K562 (cell line): ENCODE measurements around the gene ABCF2. TPM values are rescaled to one million over a fixed set of nuclear protein-coding genes. Genes with fewer than 3 reads are reported as not detected.

Experiments
- ATAC-seq: fragments of 200-7000 bp; cut with Tn5 transposase; 3 replicates; pipeline ENCODE4 v1.9.1; 2020; ENCODE audit warnings: moderate library complexity
- BruUV-seq: library from RNA; stranded (reverse); fragments of 400-500 nt; replicated peaks from 2 replicates; lab custom pipeline; 2021; lab: Mats Ljungman, UMichigan
- CTCF ChIA-PET: fragments of 300-600 bp; formaldehyde crosslinking; extraction: SDS; loops from one replicate; lab custom pipeline; 2021; ENCODE audit warnings: low intra/inter-chr PET ratio; lab: Yijun Ruan, JAX
- POLR2A ChIA-PET: fragments of 300-600, 350-650 bp; sonication (Branson Sonifier 250); formaldehyde crosslinking; extraction: SDS; loops from one replicate; lab custom pipeline; 2021; ENCODE audit warnings: antibody characterized with exemption, inconsistent platforms; lab: Yijun Ruan, JAX
- DNase-seq, 4 experiments: peaks; one replicate each; pipeline versions ENCODE4 v3.0.0 to v3.0.0-alpha.2; 2011 to 2018; ENCODE audit warnings: low spot score in 3 of 4, mixed read lengths in 3 of 4; ENCODE audit errors: extremely low read depth in 1 of 4
- FAIRE-seq: peaks from 2 replicates; lab custom pipeline; 2011; peaks lifted over from hg19 to GRCh38; lab: Jason Lieb, UNC
- H2AFZ ChIP-seq: 2 replicates; pipeline ENCODE4 v1.6.0; 2011; ENCODE audit warnings: low read depth, low read length, control low read depth, inconsistent platforms
- H3K27ac ChIP-seq: fragments of 200-600 bp; 3 replicates; pipeline ENCODE4 v1.8.0; 2011; ENCODE audit warnings: low read depth, mild to moderate bottlenecking, control low read depth, inconsistent platforms, low read length, moderate library complexity, mixed read lengths; ENCODE audit errors: extremely low read depth
- H3K27me3 ChIP-seq, 2 experiments: fragments of 300-600 bp in 1 of 2; 2 replicates in 1 of 2; 3 replicates in 1 of 2; pipeline versions ENCODE4 v1.6.0 to v1.8.0; 2011; ENCODE audit warnings: inconsistent platforms in 2 of 2, low read length in 2 of 2, mild to moderate bottlenecking in 1 of 2, mixed read lengths in 1 of 2, moderate library complexity in 1 of 2; ENCODE audit not compliant: control insufficient read depth in 2 of 2, insufficient read depth in 2 of 2
- H3K36me3 ChIP-seq: fragments of 300-600 bp; 3 replicates; pipeline ENCODE4 v1.8.0; 2011; ENCODE audit warnings: mild to moderate bottlenecking, low read length, inconsistent platforms; ENCODE audit not compliant: control insufficient read depth, insufficient read depth
- H3K4me1 ChIP-seq, 2 experiments: fragments of 200-600 bp in 1 of 2; replicated peaks in 1 of 2; 2 replicates in 1 of 2; 3 replicates in 1 of 2; pipeline versions ENCODE4 v1.5.1 to v1.8.0; 2011; ENCODE audit warnings: inconsistent platforms in 2 of 2, low read length in 2 of 2, mild to moderate bottlenecking in 1 of 2, mixed read lengths in 1 of 2, moderate library complexity in 1 of 2; ENCODE audit not compliant: control insufficient read depth in 2 of 2, insufficient read depth in 2 of 2
- H3K4me2 ChIP-seq: 2 replicates; pipeline ENCODE4 v1.6.1; 2011; ENCODE audit warnings: low read length, control low read depth, inconsistent platforms, mixed read lengths; ENCODE audit not compliant: insufficient read depth
- H3K4me3 ChIP-seq: fragments of 200-600 bp; sonication (generic), shearing (Covaris generic); 2 replicates; pipeline ENCODE4 v1.5.1; 2016; ENCODE audit warnings: control low read depth, inconsistent platforms
- H3K79me2 ChIP-seq: fragments of 200-600 bp; 3 replicates; pipeline ENCODE4 v1.8.0; 2011; ENCODE audit warnings: low read length, inconsistent platforms; ENCODE audit not compliant: control insufficient read depth, insufficient read depth
- H3K9ac ChIP-seq, 2 experiments: 2 replicates each; pipeline versions ENCODE4 v1.6.0 to v1.6.1; 2011; ENCODE audit warnings: low read depth in 2 of 2, low read length in 2 of 2, control low read depth in 1 of 2, inconsistent platforms in 1 of 2, mild to moderate bottlenecking in 1 of 2, mixed read lengths in 1 of 2; ENCODE audit not compliant: insufficient read depth in 1 of 2
- H3K9me1 ChIP-seq: one replicate; pipeline ENCODE4 v1.6.0; 2011; ENCODE audit warnings: inconsistent platforms, mild to moderate bottlenecking, low read length, moderate library complexity; ENCODE audit not compliant: control insufficient read depth, insufficient read depth
- H3K9me3 ChIP-seq: replicated peaks from 2 replicates; pipeline ENCODE4 v1.5.1; 2011; ENCODE audit warnings: low read depth, low read length, inconsistent platforms; ENCODE audit not compliant: control insufficient read depth, insufficient read depth
- H4K20me1 ChIP-seq: replicated peaks from 2 replicates; pipeline ENCODE4 v1.6.1; 2011; ENCODE audit warnings: low read length, inconsistent platforms, mixed read lengths; ENCODE audit not compliant: control insufficient read depth, insufficient read depth
- CEBPB ChIP-seq: fragments of 450-650 bp; IDR thresholded peaks from 2 replicates; pipeline ENCODE4 v1.6.1; 2016; ENCODE audit warnings: missing genetic modification characterization, missing compliant biosample characterization
- CEBPG ChIP-seq, 3 experiments: fragments of 200-800 bp in 1 of 3; sonication (Bioruptor generic) in 1 of 3; sonication (generic) in 1 of 3; formaldehyde crosslinking in 1 of 3; IDR thresholded peaks in 2 of 3; conservative IDR thresholded peaks in 1 of 3; 2 replicates each; pipeline versions ENCODE4 v1.6.1 to v1.8.0; 2016 to 2022; ENCODE audit warnings: missing compliant biosample characterization in 2 of 3, missing genetic modification characterization in 2 of 3, mild to moderate bottlenecking in 1 of 3, missing genetic modification reagents in 1 of 3
- ETV1 ChIP-seq: fragments of 450-650 bp; conservative IDR thresholded peaks from 2 replicates; pipeline ENCODE4 v1.6.1; 2016; ENCODE audit warnings: missing genetic modification characterization, control low read depth, low read depth, missing compliant biosample characterization
- NR2C1 ChIP-seq, 2 experiments: fragments of 450-650 bp; IDR thresholded peaks; 2 replicates each; pipeline ENCODE4 v1.6.1; 2017; ENCODE audit warnings: mild to moderate bottlenecking in 2 of 2, antibody characterized with exemption in 1 of 2, inconsistent platforms in 1 of 2, missing compliant biosample characterization in 1 of 2, missing genetic modification characterization in 1 of 2
- SP1 ChIP-seq: sonication (generic); formaldehyde crosslinking; IDR thresholded peaks from 2 replicates; pipeline ENCODE4 v1.8.1; 2022; ENCODE audit warnings: mild to moderate bottlenecking, missing genetic modification reagents
- ZBTB7A ChIP-seq: IDR thresholded peaks from 2 replicates; pipeline ENCODE4 v1.6.1; 2011; ENCODE audit warnings: low read depth, mild to moderate bottlenecking, low read length, moderate library complexity, borderline replicate concordance; ENCODE audit not compliant: control insufficient read depth
- ZNF239 ChIP-seq: fragments of 250-450 bp; sonication (Bioruptor Pico); IDR thresholded peaks from 2 replicates; pipeline ENCODE4 v1.4.0; 2020; ENCODE audit warnings: mild to moderate bottlenecking
- ZNF655 ChIP-seq: fragments of 250-450 bp; sonication (Bioruptor Pico); IDR thresholded peaks from 2 replicates; pipeline ENCODE4 v1.5.0; 2021
- ZNF699 ChIP-seq: fragments of 250-450 bp; sonication (Bioruptor Pico); IDR thresholded peaks from 2 replicates; pipeline ENCODE4 v1.8.0; 2021; ENCODE audit warnings: mild to moderate bottlenecking, moderate library complexity; ENCODE audit not compliant: insufficient replicate concordance
- WGBS: fragments of 100-300 bp; shearing (Covaris generic); methylation state at CpG from one replicate; pipeline ENCODE4 v1.1.6; 2016; ENCODE audit warnings: low coverage, mixed read lengths; ENCODE audit not compliant: insufficient coverage; ENCODE audit errors: missing lambda C conversion rate; 5-methylcytosine and 5-hydroxymethylcytosine counted together
- in situ Hi-C: fragments of 300-500 bp; cut with MboI; formaldehyde crosslinking; loops from 4 replicates; pipeline ENCODE4 v1.15.0; 2018; ENCODE audit warnings: inconsistent platforms, mixed read lengths
- intact Hi-C: fragments of 100-400 bp; cut with micrococcal nuclease; formaldehyde crosslinking; loops from 2 replicates; pipeline ENCODE4 v1.14.2; 2022
- polyA plus RNA-seq, 8 experiments: library from polyadenylated mRNA; depleted of rRNA in 4 of 8; stranded (reverse) in 5 of 8; unstranded in 3 of 8; fragments of >200 nt; fragmentation: Nextera tagmentation in 2 of 8; fragmentation: Illumina TruSeq in 1 of 8; extraction: Ambion mirVana in 2 of 8; extraction: Trizol in 1 of 8; gene quantifications; 2 replicates each; pipeline versions ENCODE4 v1.2.1 to v1.2.3, GENCODE V29; 2011 to 2014; ENCODE audit warnings: inconsistent platforms in 1 of 8, missing spikeins in 1 of 8
- total RNA-seq, 7 experiments: library from RNA; depleted of rRNA in 6 of 7; stranded (reverse); fragments of >200 nt in 6 of 7; fragmentation: Illumina TruSeq in 2 of 7; extraction: Trizol in 2 of 7; gene quantifications; 2 replicates each; pipeline versions ENCODE4 v1.2.1 to v1.2.3, GENCODE V29; 2011 to 2021; ENCODE audit warnings: low replicate concordance in 1 of 7
- TF ChIP-seq, protein P1 (sequence below): sonication (generic); formaldehyde crosslinking; IDR thresholded peaks from 2 replicates; pipeline ENCODE4 v1.8.1; 2022; ENCODE audit warnings: missing genetic modification reagents
- TF ChIP-seq, protein P2 (sequence below): fragments of 450-650 bp; IDR thresholded peaks from 2 replicates; pipeline ENCODE4 v1.6.1; 2016; ENCODE audit warnings: missing biosample characterization, missing genetic modification characterization
- TF ChIP-seq, protein P3 (sequence below): sonication (generic); formaldehyde crosslinking; IDR thresholded peaks from 2 replicates; pipeline ENCODE4 v1.9.0; 2022; ENCODE audit warnings: mild to moderate bottlenecking, missing genetic modification reagents
- TF ChIP-seq, protein P4 (sequence below): sonication (generic); formaldehyde crosslinking; IDR thresholded peaks from 2 replicates; pipeline ENCODE4 v1.8.1; 2022; ENCODE audit warnings: missing genetic modification reagents

ABCF2 gene
- total and polyA plus RNA-seq, 9 of the 15 experiments (the other 6 are each of a cell fraction or from before 2014, with no cell fraction given): 62.1 to 224 (median 113) TPM

DNA sequence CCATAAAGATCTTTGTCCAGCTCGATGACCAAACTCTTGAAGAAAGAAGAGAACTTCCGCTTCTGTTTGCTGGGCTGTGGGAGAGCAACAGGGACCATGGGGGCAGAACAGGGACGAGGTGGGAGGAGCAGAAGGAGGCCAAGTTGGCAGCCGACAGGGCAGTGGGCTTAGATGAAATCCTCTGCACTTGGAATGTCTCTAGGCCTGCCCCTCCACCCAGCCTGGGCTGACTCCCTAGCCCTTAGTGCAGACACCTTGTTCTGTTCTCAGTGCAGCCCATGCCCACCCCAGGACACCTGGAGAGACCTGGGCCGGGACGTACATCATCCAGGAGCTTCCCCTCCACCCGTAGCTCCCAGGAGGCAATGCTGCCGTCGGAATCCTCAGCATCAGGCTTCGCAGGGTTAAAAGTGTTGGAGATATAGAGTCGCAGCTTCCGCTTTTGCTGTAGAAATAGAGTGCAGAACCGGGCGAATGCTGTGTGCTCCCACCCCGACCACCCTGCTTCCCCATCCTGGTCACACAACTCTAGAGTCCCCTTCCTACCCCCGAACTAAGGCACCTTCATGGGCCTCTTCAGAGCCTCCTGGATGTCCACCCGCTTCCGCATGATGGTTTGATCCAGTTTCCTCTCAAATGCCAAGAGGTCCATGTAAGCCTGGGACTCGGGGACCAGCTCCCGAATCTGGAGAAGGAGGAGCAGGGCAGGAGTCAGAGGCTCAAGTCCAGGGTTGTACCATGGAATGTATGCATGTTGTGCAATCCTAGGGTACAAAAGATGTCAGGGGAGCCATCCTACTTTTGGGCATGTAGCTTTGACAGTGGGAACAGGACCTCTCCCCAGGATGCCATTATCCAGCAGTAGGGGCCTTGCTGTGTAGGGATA, 15.4 kb upstream of the ABCF2 start:
- Histone ChIP-seq H3K4me2 (no peak overlapping the region), H3K4me3 (no peak overlapping the region)
- no peak for TF ChIP-seq ZNF655
- TF ChIP-seq, protein P1, sequence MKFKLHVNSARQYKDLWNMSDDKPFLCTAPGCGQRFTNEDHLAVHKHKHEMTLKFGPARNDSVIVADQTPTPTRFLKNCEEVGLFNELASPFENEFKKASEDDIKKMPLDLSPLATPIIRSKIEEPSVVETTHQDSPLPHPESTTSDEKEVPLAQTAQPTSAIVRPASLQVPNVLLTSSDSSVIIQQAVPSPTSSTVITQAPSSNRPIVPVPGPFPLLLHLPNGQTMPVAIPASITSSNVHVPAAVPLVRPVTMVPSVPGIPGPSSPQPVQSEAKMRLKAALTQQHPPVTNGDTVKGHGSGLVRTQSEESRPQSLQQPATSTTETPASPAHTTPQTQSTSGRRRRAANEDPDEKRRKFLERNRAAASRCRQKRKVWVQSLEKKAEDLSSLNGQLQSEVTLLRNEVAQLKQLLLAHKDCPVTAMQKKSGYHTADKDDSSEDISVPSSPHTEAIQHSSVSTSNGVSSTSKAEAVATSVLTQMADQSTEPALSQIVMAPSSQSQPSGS (CRISPR knock-in tag): no peak
- peak; percentile 91 for TF ChIP-seq CEBPB
- TF ChIP-seq, protein P2, sequence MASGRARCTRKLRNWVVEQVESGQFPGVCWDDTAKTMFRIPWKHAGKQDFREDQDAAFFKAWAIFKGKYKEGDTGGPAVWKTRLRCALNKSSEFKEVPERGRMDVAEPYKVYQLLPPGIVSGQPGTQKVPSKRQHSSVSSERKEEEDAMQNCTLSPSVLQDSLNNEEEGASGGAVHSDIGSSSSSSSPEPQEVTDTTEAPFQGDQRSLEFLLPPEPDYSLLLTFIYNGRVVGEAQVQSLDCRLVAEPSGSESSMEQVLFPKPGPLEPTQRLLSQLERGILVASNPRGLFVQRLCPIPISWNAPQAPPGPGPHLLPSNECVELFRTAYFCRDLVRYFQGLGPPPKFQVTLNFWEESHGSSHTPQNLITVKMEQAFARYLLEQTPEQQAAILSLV (tag): no peak
- TF ChIP-seq ETV1 (tag): no peak
- peak; percentile 75 for TF ChIP-seq CEBPG (CRISPR knock-in tag; IDR thresholded peaks at IDR 0.05)
- TF ChIP-seq CEBPG (tag; conservative IDR thresholded peaks at IDR 0.05 in 1 of 2, IDR thresholded peaks at IDR 0.05 in 1 of 2): peak in 1 of 2 experiments; percentile 70; a peak in 3 of 4 replicates
- TF ChIP-seq ZNF239: no peak
- no peak for TF ChIP-seq ZNF699
- 0 out of 2 replicates have a peak, but pooled peaks have one; percentile 21 for TF ChIP-seq SP1 (CRISPR knock-in tag)
- no peak for TF ChIP-seq NR2C1 (IDR thresholded peaks at IDR 0.05)
- TF ChIP-seq NR2C1 (tag; IDR thresholded peaks at IDR 0.05): no peak
- TF ChIP-seq, protein P3, sequence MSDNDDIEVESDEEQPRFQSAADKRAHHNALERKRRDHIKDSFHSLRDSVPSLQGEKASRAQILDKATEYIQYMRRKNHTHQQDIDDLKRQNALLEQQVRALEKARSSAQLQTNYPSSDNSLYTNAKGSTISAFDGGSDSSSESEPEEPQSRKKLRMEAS: no peak
- TF ChIP-seq ZBTB7A: peak; percentile 9; the same call in 1 of the 2 replicates
- TF ChIP-seq, protein P4, sequence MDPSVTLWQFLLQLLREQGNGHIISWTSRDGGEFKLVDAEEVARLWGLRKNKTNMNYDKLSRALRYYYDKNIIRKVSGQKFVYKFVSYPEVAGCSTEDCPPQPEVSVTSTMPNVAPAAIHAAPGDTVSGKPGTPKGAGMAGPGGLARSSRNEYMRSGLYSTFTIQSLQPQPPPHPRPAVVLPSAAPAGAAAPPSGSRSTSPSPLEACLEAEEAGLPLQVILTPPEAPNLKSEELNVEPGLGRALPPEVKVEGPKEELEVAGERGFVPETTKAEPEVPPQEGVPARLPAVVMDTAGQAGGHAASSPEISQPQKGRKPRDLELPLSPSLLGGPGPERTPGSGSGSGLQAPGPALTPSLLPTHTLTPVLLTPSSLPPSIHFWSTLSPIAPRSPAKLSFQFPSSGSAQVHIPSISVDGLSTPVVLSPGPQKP (CRISPR knock-in tag): no peak

More for the DNA sequence above, 15.4 kb upstream of the ABCF2 start:
- intact Hi-C loops (loop anchor here (5.0 kb wide), 1 partner anchor 50 kb away; no protein-coding TSS in a partner anchor), in situ Hi-C loops (no loop called here)
- DNase-seq: no peak
- POLR2A ChIA-PET: interaction anchor here (0.6 to 3.5 kb wide), 9 partner anchors 9 to 489 kb away, joined by 3 to 34 read pairs (median 4); partner anchors contain the start of genes ABCF2 and CHPF2
- no peaks in the 10 kb centered on the region for H3K9me3 ChIP-seq
- no peaks in the 10 kb centered on the region for H3K79me2 ChIP-seq
- no peak for ATAC-seq
- no peak overlapping the region for H3K9ac ChIP-seq
- no peak overlapping the region for H2AFZ ChIP-seq
- WGBS: 31% methylated on average over 20 of the region's 20 CpGs
- H3K4me1 ChIP-seq: peaks cover 16 to 53% of the 10 kb centered on the region in 2 experiments; a peak in 4 of 5 replicates
- H3K36me3 ChIP-seq: peaks cover 9% of the 10 kb centered on the region; the same call in 1 of the 3 replicates
- CTCF ChIA-PET: interaction anchor here (0.8 kb wide), 1 partner anchor 75 kb away, joined by 5 read pairs; the partner anchor contains the start of gene GBX1
- no peak for FAIRE-seq
- peaks cover 8% of the 10 kb centered on the region for H3K9me1 ChIP-seq
- H4K20me1 ChIP-seq: peaks cover 55% of the 10 kb centered on the region
- H3K27me3 ChIP-seq: peaks cover 0 to 20% of the 10 kb centered on the region in 2 experiments; a peak in 1 of 5 replicates
- BruUV-seq: no TSS peak
- H3K27ac ChIP-seq: no peak overlapping the region
